ENCODE results near the gene TESK2.

GRCh38 chr1:45355683-45356082 is 135.3 kb downstream of the TESK2 start:
- TF ChIP-seq EZH2 (IDR thresholded peaks at IDR 0.05; ENCODE audit: low read length) (no peak), CTCF (optimal IDR thresholded peaks at IDR 0.05 in 1 of 3, IDR thresholded peaks at IDR 0.05 in 1 of 3, conservative IDR thresholded peaks at IDR 0.05 in 1 of 3; ENCODE audit: extremely low read depth in 1 of 3, insufficient read depth in 2 of 3, low read length in 3 of 3) (no peak)

All from keratinocyte (primary cell).